GM18526 (cell line): ENCODE results near the gene LOXHD1.

Experiments
- POLR2A ChIP-seq: IDR thresholded peaks from 3 replicates; pipeline ENCODE4 v1.6.1; 2011; ENCODE audit not compliant: insufficient read length; ENCODE audit errors: extremely low read depth

The LOXHD1 gene, protein sequence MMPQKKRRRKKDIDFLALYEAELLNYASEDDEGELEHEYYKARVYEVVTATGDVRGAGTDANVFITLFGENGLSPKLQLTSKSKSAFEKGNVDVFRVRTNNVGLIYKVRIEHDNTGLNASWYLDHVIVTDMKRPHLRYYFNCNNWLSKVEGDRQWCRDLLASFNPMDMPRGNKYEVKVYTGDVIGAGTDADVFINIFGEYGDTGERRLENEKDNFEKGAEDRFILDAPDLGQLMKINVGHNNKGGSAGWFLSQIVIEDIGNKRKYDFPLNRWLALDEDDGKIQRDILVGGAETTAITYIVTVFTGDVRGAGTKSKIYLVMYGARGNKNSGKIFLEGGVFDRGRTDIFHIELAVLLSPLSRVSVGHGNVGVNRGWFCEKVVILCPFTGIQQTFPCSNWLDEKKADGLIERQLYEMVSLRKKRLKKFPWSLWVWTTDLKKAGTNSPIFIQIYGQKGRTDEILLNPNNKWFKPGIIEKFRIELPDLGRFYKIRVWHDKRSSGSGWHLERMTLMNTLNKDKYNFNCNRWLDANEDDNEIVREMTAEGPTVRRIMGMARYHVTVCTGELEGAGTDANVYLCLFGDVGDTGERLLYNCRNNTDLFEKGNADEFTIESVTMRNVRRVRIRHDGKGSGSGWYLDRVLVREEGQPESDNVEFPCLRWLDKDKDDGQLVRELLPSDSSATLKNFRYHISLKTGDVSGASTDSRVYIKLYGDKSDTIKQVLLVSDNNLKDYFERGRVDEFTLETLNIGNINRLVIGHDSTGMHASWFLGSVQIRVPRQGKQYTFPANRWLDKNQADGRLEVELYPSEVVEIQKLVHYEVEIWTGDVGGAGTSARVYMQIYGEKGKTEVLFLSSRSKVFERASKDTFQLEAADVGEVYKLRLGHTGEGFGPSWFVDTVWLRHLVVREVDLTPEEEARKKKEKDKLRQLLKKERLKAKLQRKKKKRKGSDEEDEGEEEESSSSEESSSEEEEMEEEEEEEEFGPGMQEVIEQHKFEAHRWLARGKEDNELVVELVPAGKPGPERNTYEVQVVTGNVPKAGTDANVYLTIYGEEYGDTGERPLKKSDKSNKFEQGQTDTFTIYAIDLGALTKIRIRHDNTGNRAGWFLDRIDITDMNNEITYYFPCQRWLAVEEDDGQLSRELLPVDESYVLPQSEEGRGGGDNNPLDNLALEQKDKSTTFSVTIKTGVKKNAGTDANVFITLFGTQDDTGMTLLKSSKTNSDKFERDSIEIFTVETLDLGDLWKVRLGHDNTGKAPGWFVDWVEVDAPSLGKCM (N-terminal part only)

DNA sequence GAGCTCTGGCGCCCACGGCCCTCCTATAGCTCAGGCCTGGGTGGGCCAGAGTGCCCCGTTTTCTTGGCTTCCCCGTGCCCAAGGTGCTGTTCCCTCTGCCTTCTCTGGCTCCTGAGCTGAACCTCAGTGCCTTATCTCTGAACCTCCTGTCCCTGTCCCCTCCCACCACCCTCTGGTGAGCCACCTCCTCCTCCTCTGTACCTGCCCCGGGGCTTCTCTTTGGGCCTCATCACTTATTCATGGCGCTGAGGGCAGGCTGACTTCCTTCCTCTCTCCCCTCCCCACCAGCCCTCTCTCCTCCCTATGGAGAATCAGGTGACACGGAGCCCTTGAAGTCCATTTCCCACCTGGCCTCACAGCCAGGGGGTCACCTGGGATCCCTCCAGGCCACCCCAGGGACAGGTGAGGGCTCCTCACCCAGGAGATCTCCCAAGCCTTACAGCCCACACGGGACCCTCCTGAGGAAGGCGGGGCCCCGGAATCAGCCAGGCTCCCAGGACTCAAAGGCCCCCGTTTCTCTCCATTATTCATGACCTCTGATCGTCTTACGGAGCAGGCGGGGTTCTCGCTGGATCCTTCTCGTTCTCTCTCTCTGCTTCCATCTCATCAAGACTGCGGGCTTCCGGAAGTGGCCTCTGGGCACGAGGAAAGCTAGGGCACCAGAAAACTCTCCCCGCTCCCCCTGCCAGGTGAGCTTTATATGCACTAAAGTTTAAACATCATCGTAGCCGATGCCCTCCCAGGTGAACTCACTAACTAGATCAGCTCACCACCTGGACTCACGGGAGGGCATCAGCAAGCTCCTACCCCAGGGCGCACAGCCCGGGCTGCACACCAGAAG is at the start of gene LOXHD1:
TSS of gene LOXHD1 (minus strand) at position 106 of the 841 bp plus-strand sequence. CDS start 187 bp downstream, outside the sequence.
- TF ChIP-seq POLR2A = no peak

DNA sequence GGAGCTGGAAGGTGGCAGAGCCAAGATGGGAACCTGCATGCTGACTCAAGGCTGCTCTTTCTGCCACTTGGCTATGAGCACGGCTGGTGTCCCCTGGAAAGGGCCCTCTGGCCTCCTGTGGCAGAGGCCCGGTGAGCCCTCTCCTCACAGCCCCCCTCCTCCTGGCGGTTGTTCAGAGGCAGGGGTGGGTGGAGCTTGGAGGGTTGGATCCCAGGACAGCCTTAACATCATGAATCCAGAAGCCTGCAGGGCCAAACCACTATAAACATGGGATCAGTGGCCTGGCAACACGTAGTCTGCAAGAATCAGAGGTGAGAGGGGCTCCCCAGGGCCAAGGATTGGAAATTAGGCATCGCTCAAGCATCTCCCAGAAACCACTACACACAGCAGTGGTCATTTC is 48.5 kb upstream of the LOXHD1 start:
- TF ChIP-seq POLR2A = no peak

DNA sequence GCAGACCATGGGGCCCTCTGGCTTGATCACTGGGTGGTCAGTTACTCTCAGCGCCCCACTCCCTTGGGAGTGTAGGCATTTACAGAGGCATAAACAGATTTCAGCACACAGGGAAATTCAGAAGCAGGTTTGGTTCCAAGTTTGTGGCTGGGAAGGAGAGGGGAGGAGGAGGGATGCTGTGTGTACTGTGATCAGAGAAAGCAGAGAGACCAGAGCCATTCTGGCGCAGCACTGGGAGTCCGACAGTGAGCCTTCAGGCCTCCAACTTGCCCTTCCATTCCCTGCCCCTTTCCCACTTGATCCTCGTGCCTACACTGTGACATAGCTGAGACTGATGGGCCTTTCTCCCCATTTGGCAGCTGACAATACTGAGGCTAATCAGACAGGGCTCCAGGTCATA is 47.8 kb upstream of the LOXHD1 start:
- no peak for TF ChIP-seq POLR2A

DNA sequence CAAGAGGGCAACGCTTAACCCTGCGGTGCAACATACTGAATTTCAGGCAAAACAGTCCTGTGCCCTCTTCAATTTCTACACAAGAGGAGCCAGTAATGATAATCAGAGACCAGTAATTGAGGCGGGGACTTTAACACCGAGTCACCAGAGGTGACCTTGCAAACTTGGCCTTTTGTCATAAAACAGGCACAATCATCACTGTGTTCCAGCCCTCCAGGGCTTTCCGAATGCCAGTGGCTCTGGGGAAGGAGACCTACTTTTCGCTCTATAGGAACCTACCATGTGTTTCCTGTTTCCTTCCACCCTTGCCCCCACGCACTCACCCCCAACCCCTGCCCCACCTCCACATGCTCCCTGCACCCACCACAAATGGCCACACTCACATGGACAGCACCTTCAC is 47.2 kb upstream of the LOXHD1 start:
- TF ChIP-seq POLR2A = no peak

DNA sequence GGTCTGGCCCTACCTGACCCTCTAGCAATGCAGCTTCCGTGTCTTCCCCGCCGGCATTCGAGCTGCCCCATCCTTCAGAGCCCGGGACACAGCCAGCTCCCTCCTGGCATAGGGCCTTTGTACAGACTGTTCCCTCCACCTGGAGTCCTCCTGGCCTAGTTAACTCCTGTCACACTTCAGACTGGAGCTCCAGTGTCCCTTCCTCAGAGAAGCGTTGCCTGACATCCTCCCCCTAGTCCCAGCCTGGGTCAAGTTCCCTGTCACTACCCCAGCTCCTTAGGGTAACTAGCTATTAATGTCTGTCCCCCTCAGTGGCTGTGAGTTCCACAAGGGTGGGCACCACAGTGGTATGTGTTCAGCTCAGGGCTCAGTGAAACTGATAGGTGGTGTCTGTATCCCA is 45.5 kb upstream of the LOXHD1 start:
- no peak for TF ChIP-seq POLR2A

DNA sequence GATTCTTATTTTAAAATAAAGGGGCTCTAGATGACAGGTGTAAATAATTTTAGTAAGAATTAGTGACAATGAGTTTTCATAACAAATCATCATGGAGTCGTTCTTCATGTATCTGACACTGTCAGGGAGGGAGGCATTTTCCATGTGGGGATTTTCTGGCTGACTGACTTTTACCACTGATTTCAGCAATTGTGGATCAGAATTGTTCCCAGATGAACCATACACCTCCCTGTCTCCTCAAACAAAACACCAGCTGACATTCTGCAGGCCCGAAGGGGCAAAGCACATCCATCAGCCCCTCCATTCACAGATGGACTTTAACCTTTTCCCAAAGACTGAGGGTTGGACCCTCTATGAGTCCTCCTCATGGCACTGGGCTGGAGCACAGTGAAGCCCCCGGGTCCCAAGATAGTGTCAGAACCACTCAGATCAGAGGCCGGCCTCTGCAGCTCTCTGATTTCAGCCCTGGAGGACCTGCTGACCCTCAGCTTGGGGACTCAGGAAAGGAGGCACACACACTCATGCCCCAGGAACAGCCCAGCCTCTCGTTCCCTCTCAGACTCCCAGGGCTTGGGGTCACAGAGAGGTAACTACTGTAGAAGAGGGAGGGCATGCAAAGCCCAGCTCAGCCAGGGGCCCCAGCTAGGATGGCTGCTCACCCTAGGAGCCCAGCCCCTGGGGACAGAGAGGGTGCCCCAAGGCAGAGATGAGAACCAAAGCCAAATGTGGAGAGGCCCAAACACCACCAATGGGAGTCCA is 43.2 kb upstream of the LOXHD1 start:
- TF ChIP-seq POLR2A = no peak

DNA sequence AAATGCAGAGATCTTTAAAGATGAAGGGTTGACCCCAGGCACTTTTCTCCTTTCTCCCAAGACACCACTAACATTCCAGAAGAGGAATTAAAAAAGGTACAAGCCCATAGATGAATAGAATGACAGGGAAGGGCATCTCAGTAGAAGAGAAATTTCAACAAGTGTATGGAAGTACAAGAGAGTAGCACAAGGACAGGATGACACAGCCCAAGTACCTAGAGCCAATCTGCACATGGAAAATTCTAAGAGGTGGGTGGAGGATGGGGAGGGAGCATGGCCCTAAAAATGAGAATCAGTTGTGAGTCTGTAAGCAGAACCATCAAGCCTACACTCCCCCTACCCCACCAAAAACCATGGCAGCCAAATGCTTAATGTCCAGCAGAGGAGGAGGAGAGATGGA is 39.7 kb upstream of the LOXHD1 start:
- TF ChIP-seq POLR2A = no peak

DNA sequence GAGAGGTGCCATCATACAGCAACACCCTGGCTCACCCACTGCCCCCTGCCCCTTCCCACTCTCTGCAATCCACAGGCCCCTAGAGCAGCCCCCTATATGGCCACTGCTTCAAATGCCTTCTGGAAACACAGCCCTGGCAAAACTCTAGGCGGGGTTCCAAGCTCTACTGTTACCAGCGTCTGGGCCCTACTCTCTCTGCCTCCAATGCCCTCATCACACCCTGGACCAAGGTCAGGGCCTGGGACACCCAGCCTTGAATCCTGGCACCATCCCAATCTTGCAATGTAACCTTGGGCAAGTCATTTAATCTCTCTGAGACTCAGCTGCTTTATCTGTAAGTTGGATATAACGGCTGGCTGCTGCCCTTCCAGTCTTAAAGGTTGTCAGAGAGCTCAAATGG is 39.2 kb upstream of the LOXHD1 start:
- no peak for TF ChIP-seq POLR2A

DNA sequence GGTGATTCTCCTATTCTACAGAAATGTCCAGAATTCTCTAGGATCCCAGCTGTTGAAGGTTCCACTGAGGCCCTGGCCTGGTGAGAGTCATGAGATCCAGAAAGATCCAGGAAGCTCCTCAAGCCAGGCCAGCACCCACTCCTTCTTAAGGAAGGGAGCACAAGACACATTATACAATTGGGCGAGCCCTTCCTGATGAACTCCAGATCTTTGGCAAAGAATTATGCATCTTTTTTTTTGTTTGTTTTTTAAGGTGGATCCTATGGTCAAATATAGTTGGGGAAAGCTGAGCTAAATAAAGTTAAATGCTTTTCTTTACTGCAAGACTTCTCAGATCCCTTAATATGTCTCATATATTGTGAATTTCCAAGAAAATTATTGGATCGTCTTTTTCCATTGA is 37.0 kb upstream of the LOXHD1 start:
- no peak for TF ChIP-seq POLR2A

DNA sequence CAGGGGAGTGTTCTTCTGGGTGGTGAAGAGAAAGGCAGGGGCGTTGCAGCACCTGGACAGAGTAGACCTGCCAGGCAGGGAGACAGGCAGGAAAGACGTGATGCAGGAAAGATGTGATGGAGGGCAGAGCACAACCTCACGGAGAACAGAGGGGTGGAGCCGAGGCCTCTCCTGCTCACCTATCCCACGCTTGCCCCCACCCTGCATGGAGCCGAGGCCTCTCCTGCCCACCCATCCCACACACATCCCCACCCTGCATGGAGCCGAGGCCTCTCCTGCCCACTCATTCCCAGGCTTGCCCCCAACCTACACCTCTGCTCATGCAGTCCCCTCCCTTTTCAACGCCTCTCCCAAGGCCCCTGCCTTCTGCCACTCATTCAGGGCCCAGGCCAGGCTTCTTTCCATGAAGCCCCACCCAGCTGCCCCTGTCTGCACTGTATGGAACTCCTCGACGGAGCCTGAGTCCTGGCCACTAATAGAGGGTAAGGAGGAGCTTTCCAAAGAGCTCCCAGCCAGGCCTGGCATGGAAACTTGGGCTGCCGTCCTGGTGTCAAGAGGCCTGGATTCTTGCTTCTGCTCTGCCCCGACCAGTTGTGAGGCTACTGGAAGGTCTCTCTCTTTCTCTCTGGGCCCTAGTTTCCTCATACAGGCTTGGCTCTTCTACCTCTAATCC is 32.0 kb upstream of the LOXHD1 start:
- TF ChIP-seq POLR2A = no peak

DNA sequence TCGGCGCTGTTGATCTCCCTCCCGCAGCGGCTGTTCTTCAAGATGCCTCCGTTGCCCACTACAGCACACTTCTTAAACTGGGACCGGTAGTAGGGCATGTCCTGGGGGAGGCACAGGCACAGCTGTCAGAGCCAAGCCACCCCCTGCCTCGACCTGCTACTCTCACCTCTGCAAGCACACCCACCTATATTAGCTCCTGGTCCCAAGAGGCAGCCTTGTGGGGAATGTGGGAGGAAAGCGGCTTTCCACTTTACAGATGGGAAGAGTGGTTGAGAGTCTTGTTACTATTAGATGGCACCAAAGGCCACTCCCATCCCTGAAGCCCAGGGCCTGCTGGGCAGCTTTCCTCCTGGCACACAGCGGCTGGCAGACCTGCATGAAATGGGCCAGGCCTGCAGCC is 29.2 kb upstream of the LOXHD1 start:
- TF ChIP-seq POLR2A = no peak

DNA sequence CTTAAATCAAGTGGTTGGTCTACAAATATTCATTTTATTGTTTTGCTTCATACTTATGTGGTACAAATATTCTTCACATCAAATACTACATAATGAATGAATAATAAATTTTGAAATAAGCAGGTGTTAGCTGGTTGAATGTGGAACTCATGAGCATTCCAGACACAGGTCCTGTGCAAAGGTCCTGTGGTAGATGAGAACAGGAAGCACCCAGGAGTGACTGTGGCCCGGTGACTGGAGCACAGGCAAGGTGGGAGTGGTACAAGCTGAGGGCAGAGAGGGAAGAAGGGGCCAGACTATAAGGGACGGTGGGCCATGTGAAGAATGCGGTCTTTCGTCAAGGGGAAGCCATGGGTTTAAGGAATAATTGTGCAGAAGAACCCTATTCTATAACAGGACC is 26.2 kb upstream of the LOXHD1 start:
- no peak for TF ChIP-seq POLR2A
